Coronary artery (tissue), 2 donors: ENCODE results near the gene CXorf38.

Experiments
- DNase-seq: peaks from one replicate; pipeline ENCODE4 v3.0.0-alpha.2; 2017; ENCODE audit warnings: low spot score
- H3K27ac ChIP-seq, 2 donors: fragments of 200-600 bp; sonication (generic); one replicate each; pipeline ENCODE4 v1.5.1; 2016 to 2019
- H3K4me3 ChIP-seq: fragments of 200-600 bp; sonication (generic); 2 replicates; pipeline ENCODE4 v1.5.1; 2016; ENCODE audit warnings: mild to moderate bottlenecking, moderate library complexity
- CTCF ChIP-seq: fragments of 200-600 bp; sonication (generic); IDR thresholded peaks from one replicate; pipeline ENCODE4 v1.5.1; 2019; ENCODE audit warnings: antibody characterized with exemption

The CXorf38 gene

GRCh38 chrX:40647307-40648197 lies at the start of gene CXorf38:
Gene CXorf38 (minus strand): TSS chrX:40647561. CDS start chrX:40647520, 41 bp downstream.
- no peak for TF ChIP-seq CTCF
- H3K27ac ChIP-seq = peak within 1 kb of the TSS; percentile 86 to 93
- DNase-seq = peak; percentile 92
- H3K4me3 ChIP-seq = peak within 1 kb of the TSS; percentile 91

GRCh38 chrX:40694802-40695201 lies 47.4 kb upstream of the CXorf38 start:
- Histone ChIP-seq H3K27ac (no peak overlapping the region), H3K4me3 (no peak overlapping the region)
- DNase-seq = no peak
- TF ChIP-seq CTCF = no peak

- no peak for TF ChIP-seq CTCF
- Histone ChIP-seq H3K4me3 (no peak overlapping the region), H3K27ac (no peak overlapping the region)
- no peak for DNase-seq
Measured at GRCh38 chrX:40688929-40689328, 41.6 kb upstream of the CXorf38 start.

GRCh38 chrX:40687169-40687568 lies 39.8 kb upstream of the CXorf38 start:
- DNase-seq = no peak
- Histone ChIP-seq H3K27ac (no peak overlapping the region), H3K4me3 (no peak overlapping the region)
- no peak for TF ChIP-seq CTCF

- DNase-seq = no peak
- no peak overlapping the region for H3K27ac ChIP-seq
- no peak for TF ChIP-seq CTCF
- H3K4me3 ChIP-seq = no peak overlapping the region
Measured at GRCh38 chrX:40685362-40685918, 38.1 kb upstream of the CXorf38 start.

- no peak overlapping the region for H3K4me3 ChIP-seq
- DNase-seq = no peak
- no peak for TF ChIP-seq CTCF
- no peak overlapping the region for H3K27ac ChIP-seq
Measured at GRCh38 chrX:40684092-40684491, 36.7 kb upstream of the CXorf38 start.

GRCh38 chrX:40683245-40683644 lies 35.9 kb upstream of the CXorf38 start:
- Histone ChIP-seq H3K4me3 (no peak overlapping the region), H3K27ac (no peak overlapping the region)
- TF ChIP-seq CTCF = no peak
- no peak for DNase-seq
